ENCODE data around the gene OR4X1.

DNA sequence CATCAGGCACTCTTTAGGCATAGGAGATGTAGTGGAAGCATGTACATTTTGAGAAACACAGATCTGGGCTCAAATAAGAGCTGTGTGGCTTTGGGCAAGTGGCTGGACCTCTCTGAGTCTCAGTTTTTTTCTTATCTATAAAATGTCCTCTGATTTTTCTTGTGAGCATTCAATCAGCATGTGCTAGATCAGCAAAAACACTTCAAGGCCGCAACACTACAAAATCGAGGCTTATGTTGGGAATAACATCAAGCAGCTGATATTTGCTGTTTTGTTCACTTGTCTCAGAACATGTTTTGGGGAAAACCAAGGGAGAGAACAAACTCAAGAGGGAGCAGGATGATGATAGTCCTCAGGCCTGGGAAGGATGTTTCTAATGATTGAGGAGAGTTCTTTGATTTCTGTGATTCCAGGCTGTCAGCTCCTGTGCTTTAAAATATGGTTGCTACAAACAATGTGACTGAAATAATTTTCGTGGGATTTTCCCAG is at the start of gene OR4X1:
- TF ChIP-seq, protein P1, sequence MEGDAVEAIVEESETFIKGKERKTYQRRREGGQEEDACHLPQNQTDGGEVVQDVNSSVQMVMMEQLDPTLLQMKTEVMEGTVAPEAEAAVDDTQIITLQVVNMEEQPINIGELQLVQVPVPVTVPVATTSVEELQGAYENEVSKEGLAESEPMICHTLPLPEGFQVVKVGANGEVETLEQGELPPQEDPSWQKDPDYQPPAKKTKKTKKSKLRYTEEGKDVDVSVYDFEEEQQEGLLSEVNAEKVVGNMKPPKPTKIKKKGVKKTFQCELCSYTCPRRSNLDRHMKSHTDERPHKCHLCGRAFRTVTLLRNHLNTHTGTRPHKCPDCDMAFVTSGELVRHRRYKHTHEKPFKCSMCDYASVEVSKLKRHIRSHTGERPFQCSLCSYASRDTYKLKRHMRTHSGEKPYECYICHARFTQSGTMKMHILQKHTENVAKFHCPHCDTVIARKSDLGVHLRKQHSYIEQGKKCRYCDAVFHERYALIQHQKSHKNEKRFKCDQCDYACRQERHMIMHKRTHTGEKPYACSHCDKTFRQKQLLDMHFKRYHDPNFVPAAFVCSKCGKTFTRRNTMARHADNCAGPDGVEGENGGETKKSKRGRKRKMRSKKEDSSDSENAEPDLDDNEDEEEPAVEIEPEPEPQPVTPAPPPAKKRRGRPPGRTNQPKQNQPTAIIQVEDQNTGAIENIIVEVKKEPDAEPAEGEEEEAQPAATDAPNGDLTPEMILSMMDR (IDR thresholded peaks at IDR 0.05) = no peak
- TF ChIP-seq EP300 (IDR thresholded peaks at IDR 0.05; ENCODE audit: low read depth) (no peak), POLR2AphosphoS5 (IDR thresholded peaks at IDR 0.05) (no peak)
